Fibroblast of pulmonary artery (primary cell): ENCODE data around the gene DNAI1.

Experiments used
- DNase-seq: peaks from one replicate; pipeline ENCODE4 v3.0.0-alpha.2; 2010; ENCODE audit warnings: low read depth
- H3K4me3 ChIP-seq: replicated peaks from 2 replicates; pipeline ENCODE4 v1.5.1; 2011; ENCODE audit warnings: low read depth, mild to moderate bottlenecking, control low read depth, low read length, moderate library complexity
- CTCF ChIP-seq: IDR thresholded peaks from 2 replicates; pipeline ENCODE4 v1.5.1; 2011; ENCODE audit warnings: mild to moderate bottlenecking, control low read depth, low read length, inconsistent platforms; ENCODE audit errors: missing control alignments

DNAI1 gene

DNA sequence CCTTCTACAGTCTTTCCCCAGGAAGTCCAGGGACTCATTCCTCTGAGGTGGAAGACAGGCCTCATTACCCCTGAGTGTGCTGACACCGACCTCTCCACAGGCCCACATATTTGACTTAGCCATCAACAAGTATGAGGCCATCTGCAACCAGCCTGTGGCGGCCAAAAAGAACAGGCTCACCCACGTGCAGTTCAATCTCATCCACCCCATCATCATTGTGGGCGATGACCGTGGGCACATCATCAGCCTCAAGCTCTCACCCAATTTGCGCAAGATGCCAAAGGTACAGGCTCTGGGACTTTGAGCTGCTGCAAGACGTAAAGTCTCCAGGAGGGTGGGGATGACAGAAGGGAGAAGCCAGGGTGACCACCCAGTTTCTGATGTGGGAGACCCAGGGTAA is 58.6 kb downstream of the DNAI1 start:
- TF ChIP-seq CTCF, result no peak
- H3K4me3 ChIP-seq, result no peak overlapping the region
- no peak for DNase-seq

GRCh38 chr9:34518110-34518616 is 59.6 kb downstream of the DNAI1 start:
- TF ChIP-seq CTCF, result no peak
- no peak for DNase-seq
- no peak overlapping the region for H3K4me3 ChIP-seq

GRCh38 chr9:34518896-34519295 is 60.3 kb downstream of the DNAI1 start:
- no peak for DNase-seq

DNA sequence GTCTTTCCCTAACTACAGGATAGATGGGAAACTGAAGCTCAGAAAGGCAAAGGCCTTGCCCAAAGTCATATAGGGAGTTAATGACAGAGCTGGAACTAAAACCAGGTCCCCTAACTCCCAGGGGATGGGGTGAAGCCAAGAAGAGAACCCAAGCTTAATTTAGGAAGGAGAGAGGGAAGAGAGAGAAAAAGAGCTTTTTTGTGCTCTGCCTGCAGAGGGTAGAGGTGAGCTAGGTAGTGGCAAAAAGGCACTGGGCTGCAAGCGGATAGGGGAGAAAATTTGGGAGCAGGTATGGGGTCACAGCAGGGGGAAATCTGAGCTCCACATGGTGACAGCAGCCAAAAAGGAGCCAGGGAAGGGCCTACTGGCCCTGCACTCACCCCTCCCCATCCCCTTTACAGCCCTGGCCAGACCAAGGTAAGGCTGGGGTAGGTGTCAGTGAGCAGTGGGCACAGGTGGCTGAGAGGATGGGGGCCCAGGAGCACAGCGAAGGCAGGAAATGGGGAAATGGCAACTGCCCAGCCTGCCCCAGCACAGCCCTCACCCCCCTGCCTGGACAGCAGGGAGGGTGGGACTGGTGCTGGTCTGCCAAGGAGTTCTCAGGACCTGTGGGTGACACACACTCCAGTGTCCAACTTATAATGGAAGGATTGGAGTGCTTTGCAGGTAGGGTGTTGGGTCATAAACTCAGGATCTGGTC is 60.9 kb downstream of the DNAI1 start:
- H3K4me3 ChIP-seq, result no peak overlapping the region
- DNase-seq, result no peak
- TF ChIP-seq CTCF, result no peak

More at GRCh38 chr9:34518896-34519295, 60.3 kb downstream of the DNAI1 start:
- TF ChIP-seq CTCF, result no peak
- H3K4me3 ChIP-seq, result no peak overlapping the region

GRCh38 chr9:34520096-34520495 is 61.5 kb downstream of the DNAI1 start:
- no peak overlapping the region for H3K4me3 ChIP-seq
- no peak for DNase-seq
- no peak for TF ChIP-seq CTCF

GRCh38 chr9:34520505-34521385 is 62.1 kb downstream of the DNAI1 start:
- no peak for TF ChIP-seq CTCF
- H3K4me3 ChIP-seq, result no peak overlapping the region
- no peak for DNase-seq
